Epithelial cell of esophagus (primary cell): ENCODE results near the gene PSAPL1.
"Not testable (repeated sequence)": the region's sequence is repeated elsewhere in the genome, so short reads cannot be mapped to it uniquely, and the experiment has no call there.

Experiments
- DNase-seq: peaks from one replicate; pipeline ENCODE4 v3.0.0; 2010; ENCODE audit warnings: low read depth
- H3K4me3 ChIP-seq: 2 replicates; pipeline ENCODE4 v1.5.1; 2011; ENCODE audit warnings: mild to moderate bottlenecking, low read length, control low read depth
- CTCF ChIP-seq: IDR thresholded peaks from 2 replicates; pipeline ENCODE4 v1.5.1; 2011; ENCODE audit warnings: low read depth, mild to moderate bottlenecking, low read length, control low read depth, inconsistent platforms; ENCODE audit not compliant: insufficient read depth; ENCODE audit errors: missing control alignments

Gene PSAPL1

GRCh38 chr4:7460566-7460965 is 25.8 kb upstream of the PSAPL1 start:
- no peak overlapping the region for H3K4me3 ChIP-seq
- no peak for TF ChIP-seq CTCF
- DNase-seq: no peak

- no peak for DNase-seq
Observed at GRCh38 chr4:7459471-7459870, 24.7 kb upstream of the PSAPL1 start.

GRCh38 chr4:7458477-7458876 is 23.7 kb upstream of the PSAPL1 start:
- no peak overlapping the region for H3K4me3 ChIP-seq
- no peak for DNase-seq
- TF ChIP-seq CTCF: no peak

More at GRCh38 chr4:7459471-7459870, 24.7 kb upstream of the PSAPL1 start:
- H3K4me3 ChIP-seq: no peak overlapping the region
- no peak for TF ChIP-seq CTCF

GRCh38 chr4:7458066-7458425 is 23.3 kb upstream of the PSAPL1 start:
- no peak for TF ChIP-seq CTCF
- no peak overlapping the region for H3K4me3 ChIP-seq
- DNase-seq: no peak

GRCh38 chr4:7457201-7458065 is 22.7 kb upstream of the PSAPL1 start:
- no peak for DNase-seq
- no peak overlapping the region for H3K4me3 ChIP-seq
- no peak for TF ChIP-seq CTCF

GRCh38 chr4:7452802-7453201 is 18.1 kb upstream of the PSAPL1 start:
- DNase-seq, H3K4me3 ChIP-seq: not testable (repeated sequence)

- H3K4me3 ChIP-seq: no peak overlapping the region
- no peak for DNase-seq
- no peak for TF ChIP-seq CTCF
Observed at GRCh38 chr4:7451800-7452199, 17.1 kb upstream of the PSAPL1 start.

- DNase-seq: no peak
- no peak overlapping the region for H3K4me3 ChIP-seq
- no peak for TF ChIP-seq CTCF
Observed at GRCh38 chr4:7451434-7451789, 16.7 kb upstream of the PSAPL1 start.
